ENCODE data around the gene ENGASE. TPM values are rescaled to one million over a fixed set of nuclear protein-coding genes. Genes with fewer than 3 reads are reported as not detected.

ENGASE gene
- total and polyA plus RNA-seq, 8 donors = 13.9 to 86.5 (median 21.6) TPM

DNA sequence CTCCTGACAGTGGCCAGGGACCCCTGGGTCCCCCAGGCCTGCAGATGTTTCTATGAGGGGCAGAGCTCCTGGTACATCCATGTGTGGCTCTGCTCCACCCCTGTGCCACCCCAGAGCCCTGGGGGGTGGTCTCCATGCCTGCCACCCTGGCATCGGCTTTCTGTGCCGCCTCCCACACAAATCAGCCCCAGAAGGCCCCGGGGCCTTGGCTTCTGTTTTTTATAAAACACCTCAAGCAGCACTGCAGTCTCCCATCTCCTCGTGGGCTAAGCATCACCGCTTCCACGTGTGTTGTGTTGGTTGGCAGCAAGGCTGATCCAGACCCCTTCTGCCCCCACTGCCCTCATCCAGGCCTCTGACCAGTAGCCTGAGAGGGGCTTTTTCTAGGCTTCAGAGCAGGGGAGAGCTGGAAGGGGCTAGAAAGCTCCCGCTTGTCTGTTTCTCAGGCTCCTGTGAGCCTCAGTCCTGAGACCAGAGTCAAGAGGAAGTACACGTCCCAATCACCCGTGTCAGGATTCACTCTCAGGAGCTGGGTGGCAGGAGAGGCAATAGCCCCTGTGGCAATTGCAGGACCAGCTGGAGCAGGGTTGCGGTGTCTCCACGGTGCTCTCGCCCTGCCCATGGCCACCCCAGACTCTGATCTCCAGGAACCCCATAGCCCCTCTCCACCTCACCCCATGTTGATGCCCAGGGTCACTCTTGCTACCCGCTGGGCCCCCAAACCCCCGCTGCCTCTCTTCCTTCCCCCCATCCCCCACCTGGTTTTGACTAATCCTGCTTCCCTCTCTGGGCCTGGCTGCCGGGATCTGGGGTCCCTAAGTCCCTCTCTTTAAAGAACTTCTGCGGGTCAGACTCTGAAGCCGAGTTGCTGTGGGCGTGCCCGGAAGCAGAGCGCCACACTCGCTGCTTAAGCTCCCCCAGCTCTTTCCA, 25.5 kb upstream of the ENGASE start:
- Histone ChIP-seq H3K27me3 (no peaks in the 10 kb centered on the region), H3K9me3 (no peaks in the 10 kb centered on the region), H3K36me3 (no peaks in the 10 kb centered on the region), H3K4me3 (no peak overlapping the region), H3K4me1 (no peaks in the 10 kb centered on the region), H3K27ac (no peak overlapping the region)
- intact Hi-C loops (cut with DNase I) = no loop called here
- 69 to 75% methylated on average over 21 of the region's 21 CpGs for WGBS, 2 donors
- no peak for ATAC-seq
- TF ChIP-seq, protein P1, sequence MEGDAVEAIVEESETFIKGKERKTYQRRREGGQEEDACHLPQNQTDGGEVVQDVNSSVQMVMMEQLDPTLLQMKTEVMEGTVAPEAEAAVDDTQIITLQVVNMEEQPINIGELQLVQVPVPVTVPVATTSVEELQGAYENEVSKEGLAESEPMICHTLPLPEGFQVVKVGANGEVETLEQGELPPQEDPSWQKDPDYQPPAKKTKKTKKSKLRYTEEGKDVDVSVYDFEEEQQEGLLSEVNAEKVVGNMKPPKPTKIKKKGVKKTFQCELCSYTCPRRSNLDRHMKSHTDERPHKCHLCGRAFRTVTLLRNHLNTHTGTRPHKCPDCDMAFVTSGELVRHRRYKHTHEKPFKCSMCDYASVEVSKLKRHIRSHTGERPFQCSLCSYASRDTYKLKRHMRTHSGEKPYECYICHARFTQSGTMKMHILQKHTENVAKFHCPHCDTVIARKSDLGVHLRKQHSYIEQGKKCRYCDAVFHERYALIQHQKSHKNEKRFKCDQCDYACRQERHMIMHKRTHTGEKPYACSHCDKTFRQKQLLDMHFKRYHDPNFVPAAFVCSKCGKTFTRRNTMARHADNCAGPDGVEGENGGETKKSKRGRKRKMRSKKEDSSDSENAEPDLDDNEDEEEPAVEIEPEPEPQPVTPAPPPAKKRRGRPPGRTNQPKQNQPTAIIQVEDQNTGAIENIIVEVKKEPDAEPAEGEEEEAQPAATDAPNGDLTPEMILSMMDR (IDR thresholded peaks at IDR 0.05) = no peak
- no peak for FAIRE-seq
- peak in 1 of 6 donors; percentile 41 for DNase-seq

DNA sequence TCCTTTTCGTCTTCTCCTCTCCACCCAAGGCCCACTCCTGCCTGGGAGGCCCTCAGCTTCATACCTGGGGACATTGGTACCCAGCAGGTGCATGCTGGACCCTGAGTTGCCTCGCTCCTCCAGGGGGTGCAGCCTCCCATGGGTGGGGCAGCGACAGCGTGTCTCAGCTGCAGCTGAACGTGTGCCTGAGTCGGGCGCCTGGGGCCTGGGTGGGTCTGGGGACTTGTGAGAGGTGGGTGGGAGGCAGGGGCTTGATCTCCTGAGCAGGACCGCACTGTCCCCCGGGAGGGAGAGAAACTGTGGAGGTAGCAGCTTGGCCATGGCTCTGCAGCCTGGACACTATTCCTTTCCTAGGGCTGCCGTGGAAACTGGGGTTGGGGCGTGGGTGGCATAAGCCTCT, 24.8 kb upstream of the ENGASE start:
- 75 to 86% methylated on average over 11 of the region's 11 CpGs for WGBS, 2 donors
- Histone ChIP-seq H3K4me3 (no peak overlapping the region), H3K9me3 (no peaks in the 10 kb centered on the region), H3K4me1 (no peaks in the 10 kb centered on the region), H3K27me3 (no peaks in the 10 kb centered on the region), H3K27ac (no peak overlapping the region), H3K36me3 (no peaks in the 10 kb centered on the region)
- peak in 1 of 6 donors; percentile 43 for DNase-seq
- FAIRE-seq = no peak
- no peak for ATAC-seq
- TF ChIP-seq, protein P1 (IDR thresholded peaks at IDR 0.05) = no peak
- intact Hi-C loops (cut with DNase I) = no loop called here

DNA sequence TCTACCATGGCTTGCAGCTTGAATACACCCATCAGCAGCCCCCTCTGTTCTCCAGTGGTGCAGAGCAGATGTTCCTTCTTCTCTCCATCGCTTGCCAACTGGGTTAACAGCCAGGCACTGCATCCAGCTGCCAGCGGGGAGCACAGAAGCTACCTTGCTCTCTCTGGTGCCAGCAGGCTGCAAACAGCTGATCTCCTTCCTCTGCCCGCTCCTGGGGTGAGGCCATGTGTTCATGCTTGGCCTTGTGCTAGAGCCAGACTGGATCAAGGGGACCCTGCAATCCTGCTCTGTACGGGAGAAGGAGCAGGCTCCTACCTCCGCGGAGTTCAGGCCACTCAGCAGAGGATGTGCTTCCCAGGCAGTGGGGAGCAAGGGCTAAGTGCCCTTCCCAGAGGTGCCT, 24.1 kb upstream of the ENGASE start:
- no peak overlapping the region for H3K27ac ChIP-seq
- ATAC-seq = no peak
- WGBS, 2 donors = 71 to 78% methylated on average over 6 of the region's 6 CpGs
- intact Hi-C loops (cut with DNase I) = no loop called here
- no peak overlapping the region for H3K4me3 ChIP-seq
- no peaks in the 10 kb centered on the region for H3K27me3 ChIP-seq
- TF ChIP-seq, protein P1 (IDR thresholded peaks at IDR 0.05) = no peak
- no peaks in the 10 kb centered on the region for H3K36me3 ChIP-seq
- peak in 1 of 6 donors; percentile 34 for DNase-seq
- FAIRE-seq = no peak
- no peaks in the 10 kb centered on the region for H3K4me1 ChIP-seq
- H3K9me3 ChIP-seq = no peaks in the 10 kb centered on the region

DNA sequence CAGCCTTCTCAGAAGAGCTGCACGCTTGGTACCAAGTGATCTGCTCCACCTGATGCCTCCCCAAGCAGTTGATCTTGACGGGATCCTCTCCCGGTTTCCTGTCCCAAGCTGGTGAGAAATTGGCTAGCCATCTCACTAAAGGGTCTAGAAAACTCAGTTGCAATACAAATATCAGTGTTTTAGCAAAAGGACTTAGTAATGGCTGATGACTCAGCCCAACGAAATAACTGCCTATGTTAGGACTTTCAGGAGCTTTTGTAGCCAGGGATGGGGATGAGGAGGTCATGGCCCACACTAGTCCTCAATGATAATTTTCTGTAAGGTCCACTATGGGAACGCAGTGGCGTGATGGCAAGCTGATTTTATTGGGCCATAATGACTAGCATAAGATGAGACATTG, 23.3 kb upstream of the ENGASE start:
- WGBS, 2 donors = 73 to 83% methylated on average over 6 of the region's 6 CpGs
- Histone ChIP-seq H3K27ac (no peak overlapping the region), H3K4me3 (no peak overlapping the region), H3K9me3 (no peaks in the 10 kb centered on the region), H3K27me3 (no peaks in the 10 kb centered on the region), H3K36me3 (no peaks in the 10 kb centered on the region), H3K4me1 (no peaks in the 10 kb centered on the region)
- TF ChIP-seq, protein P1 (IDR thresholded peaks at IDR 0.05) = no peak
- intact Hi-C loops (cut with DNase I) = no loop called here
- no peak for ATAC-seq
- FAIRE-seq = no peak
- DNase-seq = no peak

- H3K9me3 ChIP-seq = no peaks in the 10 kb centered on the region
- no peak overlapping the region for H3K4me3 ChIP-seq
- no peak for DNase-seq
- TF ChIP-seq, protein P1 (IDR thresholded peaks at IDR 0.05) = no peak
- H3K36me3 ChIP-seq = no peaks in the 10 kb centered on the region
- WGBS, 2 donors = 54 to 76% methylated on average over 1 of the region's 1 CpG
- no peaks in the 10 kb centered on the region for H3K27me3 ChIP-seq
- intact Hi-C loops (cut with DNase I) = no loop called here
- no peaks in the 10 kb centered on the region for H3K4me1 ChIP-seq
- H3K27ac ChIP-seq = no peak overlapping the region
- ATAC-seq = no peak
- no peak for FAIRE-seq
Observed at GRCh38 chr17:79052131-79052530, 22.5 kb upstream of the ENGASE start.
